ENCODE data around the gene FAM107B.
A peak's percentile ranks its signal among the peaks of the same experiment; 100 is the strongest.

Gene FAM107B

DNA sequence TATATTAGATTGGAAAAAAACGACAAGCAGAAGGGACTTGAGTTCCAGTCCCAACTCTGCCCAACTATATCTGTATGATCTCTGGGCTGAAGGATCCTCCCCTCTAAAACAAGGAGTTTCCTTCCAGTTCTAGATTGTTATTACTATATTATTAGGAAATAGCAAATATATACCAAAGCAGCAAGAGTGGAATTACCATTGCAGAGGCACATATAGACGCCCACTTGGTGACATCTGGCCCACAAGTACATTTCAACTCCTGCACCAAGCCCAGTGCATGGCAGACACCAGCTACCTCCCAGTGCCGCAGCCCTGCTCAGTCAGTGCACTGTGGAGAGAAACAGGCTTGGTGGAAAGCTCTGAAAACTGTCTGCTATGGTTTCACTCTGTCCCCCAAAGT, 201.9 kb downstream of the FAM107B start:
- no peak for DNase-seq

GRCh38 chr10:14571866-14572507, 202.7 kb downstream of the FAM107B start:
- DNase-seq = no peak

DNA sequence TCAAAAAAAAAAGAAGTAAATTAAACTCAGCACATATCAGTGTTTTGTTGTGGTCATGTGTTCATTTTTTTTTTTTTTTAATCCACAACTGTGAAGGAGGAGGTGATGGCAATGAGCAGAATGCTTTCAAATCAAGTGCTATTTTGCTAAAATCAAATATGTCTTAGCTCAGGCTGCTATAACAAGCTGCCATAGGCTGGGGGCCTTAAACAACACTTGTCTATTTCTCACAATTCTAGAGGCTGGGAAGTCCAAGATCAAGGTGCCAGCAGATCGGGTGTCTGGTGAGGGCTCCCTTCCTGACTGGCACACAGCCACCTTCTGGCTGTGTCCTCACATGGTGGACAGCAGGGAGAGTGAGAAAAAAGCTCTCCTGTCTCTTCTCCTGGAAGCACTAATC, 203.9 kb downstream of the FAM107B start:
- DNase-seq = no peak

DNA sequence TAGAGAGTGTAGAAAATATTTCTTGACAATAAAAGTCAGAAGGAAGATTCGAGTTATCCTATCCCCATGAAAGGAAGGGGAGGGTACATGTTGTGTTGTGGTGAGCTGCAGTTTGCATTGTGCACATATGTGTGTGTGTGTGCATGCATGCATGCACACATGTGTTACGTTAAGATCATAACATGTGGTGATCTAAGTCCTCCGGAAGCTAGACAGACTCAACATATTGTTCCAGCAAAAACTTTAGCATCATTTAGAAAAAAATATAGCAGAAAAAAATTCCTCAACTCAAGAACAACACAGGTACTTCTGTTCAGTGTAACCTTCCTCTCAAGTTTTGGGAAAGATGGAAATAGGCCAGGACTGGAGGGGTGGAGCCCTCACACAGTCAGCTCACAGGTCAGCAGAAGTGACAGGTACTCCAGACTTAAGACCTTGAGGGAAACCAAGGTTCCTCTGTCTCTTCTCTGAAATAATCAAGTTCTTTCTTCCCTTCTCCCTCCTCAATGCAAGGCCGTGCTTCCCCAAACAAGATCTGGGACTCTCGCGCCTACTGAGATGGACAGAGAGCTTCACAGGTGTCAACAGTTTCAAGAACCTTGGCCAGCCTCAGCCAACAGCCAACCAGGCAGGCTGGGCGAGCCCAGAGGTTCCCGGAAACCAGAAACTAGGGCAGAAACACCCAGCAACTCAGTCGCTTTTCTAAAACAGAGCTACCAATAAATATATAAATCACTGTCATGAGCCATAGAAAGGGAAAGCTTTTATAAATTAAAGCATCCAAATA, 205.2 kb downstream of the FAM107B start:
- peak in 2 of 4 experiments; percentile 22 to 41 for DNase-seq

- DNase-seq = no peak
Observed at GRCh38 chr10:14567421-14567820, 207.3 kb downstream of the FAM107B start.

DNA sequence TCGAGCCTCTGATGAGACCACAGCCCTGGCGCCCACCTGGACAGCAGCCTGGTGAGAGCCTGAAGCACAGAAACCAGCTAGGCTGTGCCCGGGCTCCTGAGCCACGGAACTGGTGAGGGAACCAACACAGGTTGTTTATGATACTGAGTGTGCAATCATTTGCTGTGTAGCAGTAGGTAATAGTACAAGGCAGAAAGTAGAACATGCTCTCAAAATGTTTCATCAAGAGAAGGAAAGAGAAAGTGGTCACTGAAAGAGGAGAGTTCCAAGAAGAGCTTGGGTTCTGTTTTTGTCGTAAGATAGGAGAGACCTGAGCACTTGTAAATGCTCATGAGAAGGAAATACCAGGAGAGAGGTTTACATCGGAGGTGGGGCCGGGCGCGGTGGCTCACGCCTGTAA, 208.2 kb downstream of the FAM107B start:
- no peak for DNase-seq

GRCh38 chr10:14565199-14565598, 209.5 kb downstream of the FAM107B start:
- DNase-seq = no peak

- no peak for DNase-seq
Observed at GRCh38 chr10:14564268-14564744, 210.4 kb downstream of the FAM107B start.

DNA sequence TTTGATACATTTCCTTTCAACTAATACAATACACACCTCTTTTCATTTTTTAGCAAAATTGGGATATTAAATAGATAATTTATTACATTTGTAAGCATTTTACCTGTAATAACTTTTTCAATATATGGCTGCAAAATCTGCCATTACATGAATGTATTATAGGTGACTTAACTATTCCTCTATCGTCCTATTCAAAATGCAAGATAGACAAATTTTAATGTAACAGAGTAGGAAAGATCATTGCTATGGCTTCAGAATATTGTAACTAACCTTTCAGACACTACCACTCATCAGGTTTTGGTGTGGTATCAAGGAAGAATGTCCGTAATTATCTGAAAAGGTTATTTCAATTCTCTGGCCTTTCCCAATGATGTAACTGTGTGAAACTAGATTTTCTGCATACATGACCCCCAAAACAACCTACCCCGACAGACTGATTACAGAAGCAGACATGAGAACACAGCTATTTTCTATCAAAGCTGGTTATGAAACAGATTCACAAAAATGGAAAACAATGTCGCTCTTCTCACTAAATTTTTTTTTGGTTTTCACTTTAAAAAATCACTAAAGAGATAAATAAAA, 211.2 kb downstream of the FAM107B start:
- DNase-seq = no peak

- no peak for DNase-seq
Observed at GRCh38 chr10:14563076-14563336, 211.7 kb downstream of the FAM107B start.

DNA sequence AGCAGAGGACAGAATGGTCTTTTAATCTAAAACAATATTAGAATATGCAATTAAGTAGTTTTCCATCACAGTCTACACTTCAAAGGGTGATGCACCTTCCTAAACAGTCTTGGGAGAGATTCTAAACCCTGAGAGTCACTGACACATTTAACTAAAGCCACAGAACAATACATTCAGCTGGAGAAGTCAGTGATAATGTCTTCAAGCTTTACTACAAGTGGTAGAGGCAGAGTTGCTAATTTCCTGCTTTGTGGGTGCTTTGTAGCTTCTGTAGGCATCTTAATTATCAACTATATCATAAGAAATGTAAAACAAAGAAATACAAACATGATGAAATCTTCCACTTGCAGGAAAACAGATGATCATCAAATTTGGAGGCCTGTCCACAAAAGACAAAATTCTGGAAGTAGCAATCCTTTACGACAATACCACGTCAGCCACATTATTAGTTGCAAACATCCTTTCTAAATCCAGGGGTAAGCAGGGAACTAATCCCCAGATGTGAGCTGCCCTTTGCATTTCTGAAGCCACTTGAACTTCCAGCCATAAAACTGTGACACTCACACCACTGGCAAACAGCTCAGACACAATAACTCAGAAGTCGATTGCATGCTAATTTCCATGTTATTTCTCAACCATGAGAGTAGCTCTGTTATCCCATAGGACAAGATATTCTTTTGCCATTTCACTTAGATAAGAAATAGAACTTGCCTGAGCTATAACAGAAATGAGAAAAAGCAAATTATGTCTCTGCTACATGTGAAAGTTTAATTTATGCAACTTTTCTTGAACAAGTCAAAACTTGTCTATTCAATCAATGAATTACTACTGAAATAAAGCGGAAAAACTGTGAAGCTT, 212.2 kb downstream of the FAM107B start:
- DNase-seq = no peak

GRCh38 chr10:14560791-14561765, 213.6 kb downstream of the FAM107B start:
- no peak for DNase-seq

DNA sequence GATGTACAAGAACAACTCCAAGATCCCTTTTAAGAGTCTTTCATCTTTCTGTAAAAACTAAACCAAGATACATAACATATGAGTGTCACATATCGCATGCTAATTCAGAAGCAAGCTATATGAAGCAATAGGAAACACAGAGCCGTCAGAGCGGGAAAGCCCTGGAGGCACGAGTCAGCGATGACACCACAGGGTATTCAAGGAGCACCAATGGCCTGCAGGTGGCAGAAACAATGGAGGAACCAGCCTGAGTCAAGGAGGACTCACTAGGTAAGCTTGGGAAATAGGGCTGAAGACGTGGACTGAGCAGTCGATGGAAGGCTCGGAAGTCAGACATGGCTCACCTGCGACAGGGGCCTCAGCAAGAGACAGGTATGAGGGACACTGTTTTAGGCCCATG, 214.4 kb downstream of the FAM107B start:
- peak in 2 of 4 experiments; percentile 36 to 55 for DNase-seq

DNA sequence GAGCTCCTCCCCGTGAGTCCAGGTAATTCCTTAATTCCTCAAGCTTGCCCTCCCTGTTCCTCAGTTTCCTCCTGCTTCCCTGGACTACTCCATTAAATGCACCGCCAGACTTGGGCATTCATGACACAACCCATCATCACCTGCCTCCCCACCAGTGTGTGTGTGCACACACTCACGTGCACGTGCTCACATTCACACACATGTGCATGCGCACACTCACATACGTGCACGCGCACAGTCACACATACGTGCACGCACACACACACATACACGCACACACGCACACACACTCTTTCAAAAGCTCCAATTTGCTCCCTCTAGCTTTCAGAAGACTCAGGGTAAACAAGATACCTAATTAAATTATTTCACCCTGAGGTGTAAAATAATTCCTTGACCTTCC, 216.7 kb downstream of the FAM107B start:
- no peak for DNase-seq

DNA sequence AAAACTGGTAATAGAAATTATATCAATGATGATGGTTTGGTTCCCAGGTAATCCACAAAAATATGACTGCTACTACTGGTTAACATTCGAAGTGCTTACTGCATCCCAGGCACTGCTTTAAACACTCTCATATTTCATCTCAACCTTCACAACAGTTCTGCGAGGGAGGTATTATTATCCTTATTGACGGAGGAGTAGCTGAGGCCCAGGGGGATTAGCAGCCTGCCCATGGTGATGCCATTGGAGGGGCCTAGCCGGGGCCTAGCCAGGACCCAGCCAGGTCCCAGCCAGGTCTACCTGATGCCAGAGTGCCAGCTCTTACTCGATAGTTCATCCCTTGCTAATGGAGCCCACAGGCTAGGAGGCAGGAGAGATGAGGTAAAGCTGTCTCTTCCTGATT, 217.1 kb downstream of the FAM107B start:
- no peak for DNase-seq

GRCh38 chr10:14556285-14556956, 218.3 kb downstream of the FAM107B start:
- DNase-seq = no peak

DNA sequence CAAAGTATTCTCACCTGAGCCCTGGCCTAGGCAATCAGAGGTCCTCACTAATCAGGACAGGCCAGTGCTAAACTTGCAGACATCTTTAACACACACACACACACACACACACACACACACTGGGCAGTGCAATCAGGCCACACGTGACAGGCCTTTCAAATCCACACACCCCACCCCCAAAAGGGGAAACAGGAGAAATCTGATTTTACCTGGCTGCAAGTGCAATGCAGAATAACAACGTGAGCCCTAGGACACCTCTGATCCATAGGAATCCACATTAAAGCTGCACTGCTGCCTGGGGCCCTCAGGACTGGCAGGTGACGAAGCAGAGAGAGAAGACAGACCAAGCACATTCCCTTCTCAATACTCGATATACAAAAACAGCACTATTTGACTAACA, 218.9 kb downstream of the FAM107B start:
- DNase-seq = no peak

- no peak for DNase-seq
Observed at GRCh38 chr10:14554491-14555205, 220.0 kb downstream of the FAM107B start.

DNA sequence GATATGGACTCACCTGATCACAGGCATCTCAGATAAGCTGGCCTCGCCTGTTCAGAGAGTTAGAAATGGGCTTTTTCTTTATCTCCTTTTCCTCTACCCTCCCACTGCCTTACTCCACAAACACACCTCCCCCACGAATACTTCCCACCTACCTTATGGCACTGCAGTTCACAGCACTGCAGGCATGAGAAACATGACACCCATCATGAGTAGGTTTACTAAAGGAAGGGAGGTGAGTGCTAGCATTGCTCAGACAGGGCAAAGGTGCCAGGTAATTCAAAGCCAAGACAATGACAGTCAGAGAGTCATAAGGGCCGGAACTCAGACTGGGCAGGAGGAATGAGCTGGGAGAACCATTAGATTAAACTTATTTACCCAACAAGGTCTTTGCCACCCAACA, 220.6 kb downstream of the FAM107B start:
- DNase-seq = no peak

GRCh38 chr10:14553448-14553847, 221.2 kb downstream of the FAM107B start:
- no peak for DNase-seq

DNA sequence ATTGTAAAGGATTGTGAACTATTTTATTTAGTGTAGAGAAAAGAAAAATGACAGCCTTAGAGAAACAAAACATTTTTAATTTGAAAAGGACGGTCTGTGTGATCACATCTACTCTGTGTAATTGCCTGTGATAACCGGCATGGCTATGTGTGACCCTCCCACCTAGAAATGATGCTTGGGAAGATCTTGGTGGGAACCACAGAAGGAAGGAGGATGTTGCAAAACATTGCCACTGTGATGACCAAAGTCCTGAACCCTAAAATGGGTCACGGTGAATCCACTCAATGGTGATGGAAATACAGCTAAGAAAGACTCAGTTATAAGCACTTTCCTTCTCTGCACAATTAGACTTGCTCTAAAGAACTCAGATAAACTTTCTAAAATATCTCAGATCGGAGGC, 222.7 kb downstream of the FAM107B start:
- no peak for DNase-seq

Data from activated CD4-positive, CD25-positive, alpha-beta regulatory T cell (primary cell).